OCI-LY1 (cell line): ENCODE results near the gene GRID2.

ENCODE experiments used
- EZH2 ChIP-seq: fragments of 200-600 bp; sonication (generic), shearing (Covaris generic); IDR thresholded peaks from 2 replicates; pipeline ENCODE4 v1.8.0; 2017; ENCODE audit warnings: borderline replicate concordance, mixed run types, mild to moderate bottlenecking, antibody characterized with exemption, low read length, moderate library complexity, mixed read lengths
- TF ChIP-seq, protein P1 (sequence below): fragments of 200-600 bp; sonication (generic), shearing (Covaris generic); IDR thresholded peaks from 2 replicates; pipeline ENCODE4 v1.5.1; 2017; ENCODE audit warnings: mild to moderate bottlenecking, antibody characterized with exemption, low read length, moderate library complexity, mixed read lengths

DNA sequence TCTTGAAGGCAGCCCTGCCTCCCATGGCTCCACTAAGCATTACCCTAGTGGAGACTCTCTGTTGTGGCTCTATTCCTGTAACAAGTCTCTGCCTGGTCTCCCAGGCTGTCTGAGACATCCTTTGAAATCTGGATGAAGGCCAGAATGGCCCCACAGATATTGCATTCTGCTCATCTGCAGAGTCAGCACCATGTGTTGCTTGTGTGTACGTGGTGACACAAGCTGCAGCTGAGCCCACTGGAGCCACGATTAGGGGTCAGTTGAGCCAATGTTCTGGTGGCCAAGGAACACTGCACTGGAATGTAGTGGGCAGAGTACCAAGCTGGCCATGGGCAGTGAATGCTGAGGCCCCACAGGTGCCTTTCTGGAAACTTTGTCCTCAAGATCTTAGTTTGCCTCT lies 29.2 kb downstream of the GRID2 start:
- TF ChIP-seq, protein P1, sequence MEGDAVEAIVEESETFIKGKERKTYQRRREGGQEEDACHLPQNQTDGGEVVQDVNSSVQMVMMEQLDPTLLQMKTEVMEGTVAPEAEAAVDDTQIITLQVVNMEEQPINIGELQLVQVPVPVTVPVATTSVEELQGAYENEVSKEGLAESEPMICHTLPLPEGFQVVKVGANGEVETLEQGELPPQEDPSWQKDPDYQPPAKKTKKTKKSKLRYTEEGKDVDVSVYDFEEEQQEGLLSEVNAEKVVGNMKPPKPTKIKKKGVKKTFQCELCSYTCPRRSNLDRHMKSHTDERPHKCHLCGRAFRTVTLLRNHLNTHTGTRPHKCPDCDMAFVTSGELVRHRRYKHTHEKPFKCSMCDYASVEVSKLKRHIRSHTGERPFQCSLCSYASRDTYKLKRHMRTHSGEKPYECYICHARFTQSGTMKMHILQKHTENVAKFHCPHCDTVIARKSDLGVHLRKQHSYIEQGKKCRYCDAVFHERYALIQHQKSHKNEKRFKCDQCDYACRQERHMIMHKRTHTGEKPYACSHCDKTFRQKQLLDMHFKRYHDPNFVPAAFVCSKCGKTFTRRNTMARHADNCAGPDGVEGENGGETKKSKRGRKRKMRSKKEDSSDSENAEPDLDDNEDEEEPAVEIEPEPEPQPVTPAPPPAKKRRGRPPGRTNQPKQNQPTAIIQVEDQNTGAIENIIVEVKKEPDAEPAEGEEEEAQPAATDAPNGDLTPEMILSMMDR: no peak
- TF ChIP-seq EZH2: no peak
